A549 (cell line): ENCODE measurements around the gene DYNC1I2.

Source experiments
- CBX2 ChIP-seq: fragments of 200-600 bp; sonication (generic); IDR thresholded peaks from 2 replicates; pipeline ENCODE4 v1.6.1; 2016; ENCODE audit warnings: low read depth, mild to moderate bottlenecking, borderline replicate concordance
- EP300 ChIP-seq, 2 experiments: fragments of >200 bp; sonication (Bioruptor Twin); formaldehyde crosslinking; IDR thresholded peaks; 2 replicates in 1 of 2; 3 replicates in 1 of 2; pipeline ENCODE4 v1.6.1; 2016 to 2017
- ESRRA ChIP-seq: fragments of 150-350 bp; IDR thresholded peaks from 2 replicates; pipeline ENCODE4 v1.6.1; 2014; ENCODE audit warnings: mild to moderate bottlenecking, low read length, borderline replicate concordance
- HOXB13 ChIP-seq: fragments of 250-450 bp; sonication (Bioruptor Pico); IDR thresholded peaks from 2 replicates; pipeline ENCODE4 v1.5.0; 2020; ENCODE audit warnings: low read depth, mild to moderate bottlenecking, moderate library complexity
- POLR2A ChIP-seq: IDR thresholded peaks from 2 replicates; pipeline ENCODE4 v1.6.1; 2012; ENCODE audit warnings: mild to moderate bottlenecking, low read length
- RAD21 ChIP-seq, 2 experiments: fragments of >200 bp in 1 of 2; sonication (Bioruptor Twin) in 1 of 2; formaldehyde crosslinking in 1 of 2; IDR thresholded peaks in 1 of 2; conservative IDR thresholded peaks in 1 of 2; 2 replicates in 1 of 2; 3 replicates in 1 of 2; pipeline ENCODE4 v1.6.1; 2012 to 2018; ENCODE audit warnings: inconsistent platforms in 1 of 2
- RFX5 ChIP-seq: fragments of 450-650 bp; IDR thresholded peaks from 2 replicates; pipeline ENCODE4 v1.7.1; 2014; ENCODE audit warnings: antibody characterized with exemption, mild to moderate bottlenecking, moderate library complexity
- ZNF302 ChIP-seq: fragments of 250-450 bp; sonication (Bioruptor Pico); IDR thresholded peaks from 2 replicates; pipeline ENCODE4 v1.9.0; 2021; ENCODE audit warnings: inconsistent platforms, mild to moderate bottlenecking, moderate library complexity
- TF ChIP-seq, protein P1 (sequence below): fragments of >200 bp; sonication (Bioruptor Twin); formaldehyde crosslinking; IDR thresholded peaks from 3 replicates; pipeline ENCODE4 v1.5.1; 2016
- TF ChIP-seq, protein P2 (sequence below): fragments of >200 bp; sonication (Bioruptor Twin); formaldehyde crosslinking; IDR thresholded peaks from 3 replicates; pipeline ENCODE4 v1.6.1; 2016

DNA sequence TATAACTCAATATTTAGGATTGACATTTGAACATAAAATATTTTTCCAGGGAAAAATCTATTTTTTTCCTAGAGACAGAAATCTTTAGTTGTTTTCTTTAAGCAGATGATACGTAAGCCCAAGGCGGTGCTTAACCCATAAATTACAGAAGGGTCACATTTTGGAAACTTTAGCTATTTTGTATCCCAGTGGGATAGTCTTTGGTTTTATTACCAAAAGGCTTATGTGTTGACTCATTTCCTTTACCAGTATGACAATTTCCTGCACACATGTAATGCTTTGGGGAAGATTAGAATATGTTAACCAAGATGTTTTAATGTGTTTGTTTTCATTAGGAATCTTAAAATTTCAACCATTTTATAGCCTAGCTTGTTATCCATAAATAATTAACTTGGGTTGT lies 24.8 kb downstream of the DYNC1I2 start:
- no peak for TF ChIP-seq CBX2
- TF ChIP-seq RAD21 (conservative IDR thresholded peaks at IDR 0.05 in 1 of 2, IDR thresholded peaks at IDR 0.05 in 1 of 2), result no peak
- TF ChIP-seq, protein P1, sequence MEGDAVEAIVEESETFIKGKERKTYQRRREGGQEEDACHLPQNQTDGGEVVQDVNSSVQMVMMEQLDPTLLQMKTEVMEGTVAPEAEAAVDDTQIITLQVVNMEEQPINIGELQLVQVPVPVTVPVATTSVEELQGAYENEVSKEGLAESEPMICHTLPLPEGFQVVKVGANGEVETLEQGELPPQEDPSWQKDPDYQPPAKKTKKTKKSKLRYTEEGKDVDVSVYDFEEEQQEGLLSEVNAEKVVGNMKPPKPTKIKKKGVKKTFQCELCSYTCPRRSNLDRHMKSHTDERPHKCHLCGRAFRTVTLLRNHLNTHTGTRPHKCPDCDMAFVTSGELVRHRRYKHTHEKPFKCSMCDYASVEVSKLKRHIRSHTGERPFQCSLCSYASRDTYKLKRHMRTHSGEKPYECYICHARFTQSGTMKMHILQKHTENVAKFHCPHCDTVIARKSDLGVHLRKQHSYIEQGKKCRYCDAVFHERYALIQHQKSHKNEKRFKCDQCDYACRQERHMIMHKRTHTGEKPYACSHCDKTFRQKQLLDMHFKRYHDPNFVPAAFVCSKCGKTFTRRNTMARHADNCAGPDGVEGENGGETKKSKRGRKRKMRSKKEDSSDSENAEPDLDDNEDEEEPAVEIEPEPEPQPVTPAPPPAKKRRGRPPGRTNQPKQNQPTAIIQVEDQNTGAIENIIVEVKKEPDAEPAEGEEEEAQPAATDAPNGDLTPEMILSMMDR, result no peak
- TF ChIP-seq, protein P2, sequence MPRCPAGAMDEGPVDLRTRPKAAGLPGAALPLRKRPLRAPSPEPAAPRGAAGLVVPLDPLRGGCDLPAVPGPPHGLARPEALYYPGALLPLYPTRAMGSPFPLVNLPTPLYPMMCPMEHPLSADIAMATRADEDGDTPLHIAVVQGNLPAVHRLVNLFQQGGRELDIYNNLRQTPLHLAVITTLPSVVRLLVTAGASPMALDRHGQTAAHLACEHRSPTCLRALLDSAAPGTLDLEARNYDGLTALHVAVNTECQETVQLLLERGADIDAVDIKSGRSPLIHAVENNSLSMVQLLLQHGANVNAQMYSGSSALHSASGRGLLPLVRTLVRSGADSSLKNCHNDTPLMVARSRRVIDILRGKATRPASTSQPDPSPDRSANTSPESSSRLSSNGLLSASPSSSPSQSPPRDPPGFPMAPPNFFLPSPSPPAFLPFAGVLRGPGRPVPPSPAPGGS, result no peak
- no peak for TF ChIP-seq RFX5
- TF ChIP-seq ZNF302 (CRISPR knock-in tag), result no peak
- TF ChIP-seq HOXB13 (CRISPR knock-in tag), result no peak
- TF ChIP-seq POLR2A, result no peak
- no peak for TF ChIP-seq EP300 (IDR thresholded peaks at IDR 0.05)
- TF ChIP-seq ESRRA, result no peak
